GM12878 (cell line): ENCODE data around the gene ZNF276. TPM values are rescaled to one million over a fixed set of nuclear protein-coding genes. Genes with fewer than 3 reads are reported as not detected.
A peak's percentile ranks its signal among the peaks of the same experiment; 100 is the strongest.

Experiments used
- BMI1 ChIP-seq: fragments of 450-650 bp; IDR thresholded peaks from 2 replicates; pipeline ENCODE4 v1.6.1; 2016; ENCODE audit warnings: mild to moderate bottlenecking, moderate library complexity, borderline replicate concordance
- CREB1 ChIP-seq: IDR thresholded peaks from 2 replicates; pipeline ENCODE4 v1.6.1; 2012; ENCODE audit warnings: low read depth, mild to moderate bottlenecking, inconsistent platforms
- GATAD2B ChIP-seq: fragments of 450-650 bp; conservative IDR thresholded peaks from 2 replicates; pipeline ENCODE4 v1.6.1; 2017; ENCODE audit warnings: low read depth, mild to moderate bottlenecking, moderate library complexity
- IKZF1 ChIP-seq: fragments of 450-650 bp; conservative IDR thresholded peaks from 2 replicates; pipeline ENCODE4 v1.6.1; 2017; ENCODE audit warnings: antibody characterized with exemption, mild to moderate bottlenecking
- KLF5 ChIP-seq: fragments of 450-650 bp; IDR thresholded peaks from 2 replicates; pipeline ENCODE4 v1.6.1; 2014; ENCODE audit warnings: mild to moderate bottlenecking; ENCODE audit not compliant: partially characterized antibody
- LARP7 ChIP-seq: fragments of 450-650 bp; IDR thresholded peaks from 2 replicates; pipeline ENCODE4 v1.6.1; 2017; ENCODE audit warnings: mild to moderate bottlenecking
- MAX ChIP-seq: IDR thresholded peaks from 2 replicates; pipeline ENCODE4 v1.6.1; 2012; ENCODE audit warnings: low read depth, low read length, improper control_type of control experiment
- MEF2B ChIP-seq: fragments of 450-650 bp; IDR thresholded peaks from 2 replicates; pipeline ENCODE4 v1.6.1; 2018; ENCODE audit warnings: mild to moderate bottlenecking, moderate library complexity; ENCODE audit not compliant: partially characterized antibody, poor library complexity, severe bottlenecking
- MYC ChIP-seq: IDR thresholded peaks from 2 replicates; pipeline ENCODE4 v1.6.1; 2011; ENCODE audit warnings: mild to moderate bottlenecking, low read length, moderate library complexity, inconsistent platforms; ENCODE audit not compliant: insufficient read depth, insufficient replicate concordance, insufficient read length, severe bottlenecking
- NFXL1 ChIP-seq: fragments of 450-650 bp; IDR thresholded peaks from 2 replicates; pipeline ENCODE4 v1.6.1; 2017; ENCODE audit warnings: antibody characterized with exemption, mild to moderate bottlenecking, borderline replicate concordance
- NR2C2 ChIP-seq: IDR thresholded peaks from 2 replicates; pipeline ENCODE4 v1.6.1; 2011; ENCODE audit warnings: borderline replicate concordance, low read depth; ENCODE audit not compliant: control insufficient read depth, insufficient read length
- POLR2A ChIP-seq: IDR thresholded peaks from 2 replicates; pipeline ENCODE4 v1.6.1; 2011; ENCODE audit warnings: low read depth, mild to moderate bottlenecking, low read length
- POLR2AphosphoS2 ChIP-seq: IDR thresholded peaks from 2 replicates; pipeline ENCODE4 v1.6.1; 2011; ENCODE audit warnings: low read depth, mild to moderate bottlenecking, low read length, improper control_type of control experiment, moderate library complexity
- POU2F2 ChIP-seq: IDR thresholded peaks from 3 replicates; pipeline ENCODE4 v1.6.1; 2011; ENCODE audit warnings: low read depth, mild to moderate bottlenecking, low read length, borderline replicate concordance
- PRDM15 ChIP-seq: fragments of 450-650 bp; formaldehyde crosslinking; IDR thresholded peaks from 2 replicates; pipeline ENCODE4 v1.4.0; 2020; ENCODE audit warnings: mild to moderate bottlenecking, moderate library complexity
- SMC3 ChIP-seq: IDR thresholded peaks from 2 replicates; pipeline ENCODE4 v1.6.1; 2011; ENCODE audit warnings: low read length, improper control_type of control experiment, borderline replicate concordance
- TCF7 ChIP-seq: IDR thresholded peaks from 2 replicates; pipeline ENCODE4 v1.6.1; 2014; ENCODE audit warnings: antibody characterized with exemption, borderline replicate concordance
- ZBTB11 ChIP-seq: fragments of 450-650 bp; formaldehyde crosslinking; IDR thresholded peaks from 2 replicates; pipeline ENCODE4 v1.5.0; 2022; ENCODE audit warnings: mild to moderate bottlenecking, missing genetic modification characterization
- ZNF274 ChIP-seq: IDR thresholded peaks from one replicate; pipeline ENCODE4 v1.8.0; 2011; ENCODE audit not compliant: insufficient read length, insufficient read depth
- polyA plus RNA-seq, 11 experiments: library from polyadenylated mRNA; depleted of rRNA in 4 of 11; unstranded in 6 of 11; stranded (reverse) in 5 of 11; fragments of >200 nt; fragmentation: Nextera tagmentation in 4 of 11; fragmentation: Illumina TruSeq in 1 of 11; extraction: Ambion mirVana in 4 of 11; extraction: Trizol in 1 of 11; gene quantifications; 1 replicate in 1 of 11; 2 replicates in 10 of 11; pipeline versions ENCODE4 v1.2.1 to v1.2.3, GENCODE V29; 2011 to 2016; ENCODE audit warnings: inconsistent platforms in 2 of 11, missing spikeins in 2 of 11, low read depth in 1 of 11
- total RNA-seq, 4 experiments: library from RNA; depleted of rRNA in 3 of 4; stranded (reverse); fragments of >200 nt in 3 of 4; fragmentation: Illumina TruSeq in 1 of 4; extraction: Trizol in 1 of 4; gene quantifications; 2 replicates each; pipeline versions ENCODE4 v1.2.1 to v1.2.3, GENCODE V29; 2013 to 2021
- TF ChIP-seq, protein P1 (sequence below): fragments of 450-650 bp; IDR thresholded peaks from 2 replicates; pipeline ENCODE4 v1.6.1; 2017; ENCODE audit warnings: low read depth, mild to moderate bottlenecking, moderate library complexity
- TF ChIP-seq, protein P2 (sequence below): fragments of 450-650 bp; IDR thresholded peaks from 2 replicates; pipeline ENCODE4 v1.6.1; 2014; ENCODE audit warnings: mild to moderate bottlenecking

The ZNF276 gene
- total and polyA plus RNA-seq, 10 of the 15 experiments (the other 5 are each of a cell fraction or from before 2014, with no cell fraction given) = 0.27 to 22.7 (median 8.7) TPM

GRCh38 chr16:89686520-89687091 lies 34.7 kb upstream of the ZNF276 start, which contains the start of gene CDK10 (continued):
- TF ChIP-seq MYC (peak; percentile 95), ZBTB11 (CRISPR knock-in tag) (no peak), SMC3 (no peak), NR2C2 (no peak), PRDM15 (no peak), IKZF1 (peak; percentile 86), LARP7 (no peak), KLF5 (peak; percentile 92), TCF7 (no peak), GATAD2B (peak; percentile 88), ZNF274 (no peak), POLR2AphosphoS2 (peak; percentile 84; the same call in 1 of the 2 replicates), MAX (peak; percentile 79), NFXL1 (no peak), BMI1 (peak; percentile 94), POU2F2 (0 out of 3 replicates have a peak, but pooled peaks have one; percentile 31), CREB1 (0 out of 2 replicates have a peak, but pooled peaks have one; percentile 16), MEF2B (peak; percentile 74), POLR2A (peak; percentile 90)
- TF ChIP-seq, protein P1, sequence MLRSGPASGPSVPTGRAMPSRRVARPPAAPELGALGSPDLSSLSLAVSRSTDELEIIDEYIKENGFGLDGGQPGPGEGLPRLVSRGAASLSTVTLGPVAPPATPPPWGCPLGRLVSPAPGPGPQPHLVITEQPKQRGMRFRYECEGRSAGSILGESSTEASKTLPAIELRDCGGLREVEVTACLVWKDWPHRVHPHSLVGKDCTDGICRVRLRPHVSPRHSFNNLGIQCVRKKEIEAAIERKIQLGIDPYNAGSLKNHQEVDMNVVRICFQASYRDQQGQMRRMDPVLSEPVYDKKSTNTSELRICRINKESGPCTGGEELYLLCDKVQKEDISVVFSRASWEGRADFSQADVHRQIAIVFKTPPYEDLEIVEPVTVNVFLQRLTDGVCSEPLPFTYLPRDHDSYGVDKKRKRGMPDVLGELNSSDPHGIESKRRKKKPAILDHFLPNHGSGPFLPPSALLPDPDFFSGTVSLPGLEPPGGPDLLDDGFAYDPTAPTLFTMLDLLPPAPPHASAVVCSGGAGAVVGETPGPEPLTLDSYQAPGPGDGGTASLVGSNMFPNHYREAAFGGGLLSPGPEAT = peak; percentile 76
- TF ChIP-seq, protein P2, sequence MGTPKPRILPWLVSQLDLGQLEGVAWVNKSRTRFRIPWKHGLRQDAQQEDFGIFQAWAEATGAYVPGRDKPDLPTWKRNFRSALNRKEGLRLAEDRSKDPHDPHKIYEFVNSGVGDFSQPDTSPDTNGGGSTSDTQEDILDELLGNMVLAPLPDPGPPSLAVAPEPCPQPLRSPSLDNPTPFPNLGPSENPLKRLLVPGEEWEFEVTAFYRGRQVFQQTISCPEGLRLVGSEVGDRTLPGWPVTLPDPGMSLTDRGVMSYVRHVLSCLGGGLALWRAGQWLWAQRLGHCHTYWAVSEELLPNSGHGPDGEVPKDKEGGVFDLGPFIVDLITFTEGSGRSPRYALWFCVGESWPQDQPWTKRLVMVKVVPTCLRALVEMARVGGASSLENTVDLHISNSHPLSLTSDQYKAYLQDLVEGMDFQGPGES = no peak
